H1 (cell line): ENCODE results near the gene CFAP100. TPM values are rescaled to one million over a fixed set of nuclear protein-coding genes. Genes with fewer than 3 reads are reported as not detected.

Experiments used
- CTCF ChIA-PET: fragments of 300-600 bp; sonication (Branson Sonifier 250); formaldehyde crosslinking; loops from one replicate; lab custom pipeline; 2021; ENCODE audit not compliant: partially characterized antibody; lab: Charles Lee
- POLR2A ChIA-PET: fragments of 300-600 bp; sonication (Branson Sonifier 250); formaldehyde crosslinking; loops from one replicate; lab custom pipeline; 2021; ENCODE audit warnings: inconsistent platforms; ENCODE audit not compliant: partially characterized antibody; lab: Charles Lee
- DNase-seq, 2 experiments: peaks; one replicate each; pipeline versions ENCODE4 v3.0.0 to v3.0.0-alpha.2; 2010 to 2022; ENCODE audit warnings: low spot score in 2 of 2, low read depth in 1 of 2, mixed read lengths in 1 of 2
- FAIRE-seq: peaks from 2 replicates; lab custom pipeline; 2011; peaks lifted over from hg19 to GRCh38; lab: Jason Lieb, UNC
- H2AFZ ChIP-seq: 2 replicates; pipeline ENCODE4 v1.8.1; 2012; ENCODE audit warnings: low read length, inconsistent platforms
- H2AK5ac ChIP-seq: 2 replicates; pipeline ENCODE4 v1.6.1; 2013; ENCODE audit warnings: low read depth, low read length
- H2BK120ac ChIP-seq: replicated peaks from 2 replicates; pipeline ENCODE3; 2013; ENCODE audit warnings: low read depth, low read length, inconsistent platforms
- H2BK12ac ChIP-seq: 2 replicates; pipeline ENCODE4 v1.6.1; 2013; ENCODE audit warnings: low read depth, low read length
- H2BK15ac ChIP-seq: 2 replicates; pipeline ENCODE4 v1.6.1; 2013; ENCODE audit warnings: low read length
- H2BK20ac ChIP-seq: 2 replicates; pipeline ENCODE4 v1.6.1; 2013; ENCODE audit warnings: low read length
- H2BK5ac ChIP-seq: 2 replicates; pipeline ENCODE4 v1.6.1; 2013; ENCODE audit warnings: low read depth, low read length
- H3K14ac ChIP-seq: 2 replicates; pipeline ENCODE4 v1.6.1; 2013; ENCODE audit warnings: inconsistent platforms; ENCODE audit not compliant: insufficient read length
- H3K18ac ChIP-seq: 2 replicates; pipeline ENCODE4 v1.6.1; 2013; ENCODE audit warnings: low read length; ENCODE audit errors: extremely low read depth
- H3K23ac ChIP-seq: 2 replicates; pipeline ENCODE4 v1.6.1; 2013; ENCODE audit warnings: inconsistent platforms; ENCODE audit not compliant: insufficient read length
- H3K23me2 ChIP-seq: 2 replicates; pipeline ENCODE4 v1.6.1; 2013; ENCODE audit warnings: low read depth, low read length
- H3K27ac ChIP-seq: 2 replicates; pipeline ENCODE4 v1.6.1; 2011; ENCODE audit warnings: low read depth, low read length, inconsistent platforms
- H3K27me3 ChIP-seq, 4 experiments: replicated peaks in 1 of 4; 1 replicate in 1 of 4; 2 replicates in 3 of 4; pipeline versions ENCODE4 v1.6.1 to v1.8.1; 2011 to 2013; ENCODE audit warnings: low read length in 3 of 4, mild to moderate bottlenecking in 3 of 4, inconsistent platforms in 2 of 4, mixed read lengths in 2 of 4, moderate library complexity in 1 of 4; ENCODE audit not compliant: control insufficient read depth in 3 of 4, insufficient read depth in 3 of 4; ENCODE audit errors: extremely low read depth in 1 of 4
- H3K36me3 ChIP-seq, 4 experiments: 2 replicates each; pipeline versions ENCODE4 v1.6.1 to v1.8.1; 2011 to 2013; ENCODE audit warnings: mild to moderate bottlenecking in 4 of 4, low read length in 3 of 4, moderate library complexity in 2 of 4, control low read depth in 1 of 4, inconsistent platforms in 1 of 4; ENCODE audit not compliant: insufficient read depth in 4 of 4, control insufficient read depth in 2 of 4
- H3K4ac ChIP-seq: replicated peaks from 2 replicates; pipeline ENCODE3; 2013; ENCODE audit warnings: low read length, low read depth, mixed read lengths, inconsistent platforms; ENCODE audit not compliant: insufficient read length
- H3K4me1 ChIP-seq, 4 experiments: replicated peaks in 1 of 4; 1 replicate in 1 of 4; 2 replicates in 3 of 4; pipeline versions ENCODE4 v1.6.1 to v1.8.1; 2011 to 2013; ENCODE audit warnings: low read length in 3 of 4, inconsistent platforms in 2 of 4, mixed read lengths in 1 of 4; ENCODE audit not compliant: insufficient read depth in 4 of 4, control insufficient read depth in 3 of 4
- H3K4me2 ChIP-seq, 2 experiments: 2 replicates each; pipeline versions ENCODE4 v1.6.1 to v1.8.1; 2011 to 2013; ENCODE audit warnings: low read depth in 2 of 2, low read length in 2 of 2, control low read depth in 1 of 2, inconsistent platforms in 1 of 2, mild to moderate bottlenecking in 1 of 2; ENCODE audit not compliant: insufficient read depth in 1 of 2
- H3K4me3 ChIP-seq, 4 experiments: fragments of 200-600, 300-600 bp in 1 of 4; sonication (generic), shearing (Covaris generic), sonication (Bioruptor Twin) in 1 of 4; 2 replicates each; pipeline versions ENCODE4 v1.5.1 to v1.8.1; 2011 to 2016; ENCODE audit warnings: low read length in 4 of 4, low read depth in 3 of 4, control low read depth in 2 of 4, inconsistent platforms in 2 of 4, mild to moderate bottlenecking in 2 of 4, mixed read lengths in 1 of 4, moderate library complexity in 1 of 4; ENCODE audit not compliant: insufficient read depth in 2 of 4; ENCODE audit errors: extremely low read depth in 1 of 4
- H3K56ac ChIP-seq: replicated peaks from 2 replicates; pipeline ENCODE3; 2013; ENCODE audit warnings: low read depth, mild to moderate bottlenecking, mixed read lengths, low read length, inconsistent platforms; ENCODE audit not compliant: insufficient read length
- H3K79me1 ChIP-seq: 2 replicates; pipeline ENCODE4 v1.6.1; 2013; ENCODE audit warnings: low read depth, low read length, control low read depth
- H3K79me2 ChIP-seq, 2 experiments: 2 replicates each; pipeline versions ENCODE4 v1.6.1 to v1.8.1; 2012 to 2013; ENCODE audit warnings: low read length in 2 of 2, mild to moderate bottlenecking in 2 of 2, inconsistent platforms in 1 of 2; ENCODE audit not compliant: insufficient read depth in 2 of 2, control insufficient read depth in 1 of 2
- H3K9ac ChIP-seq, 4 experiments: replicated peaks in 1 of 4; 1 replicate in 1 of 4; 2 replicates in 3 of 4; pipeline versions ENCODE4 v1.6.1 to v1.8.1; 2011 to 2013; ENCODE audit warnings: low read depth in 3 of 4, low read length in 3 of 4, control low read depth in 2 of 4, mild to moderate bottlenecking in 2 of 4, moderate library complexity in 2 of 4, inconsistent platforms in 1 of 4; ENCODE audit errors: extremely low read depth in 1 of 4
- H3K9me3 ChIP-seq, 2 experiments: 2 replicates each; pipeline versions ENCODE4 v1.6.1 to v1.8.1; 2012 to 2013; ENCODE audit warnings: mild to moderate bottlenecking in 2 of 2, moderate library complexity in 2 of 2, control low read depth in 1 of 2, inconsistent platforms in 1 of 2, low read depth in 1 of 2, low read length in 1 of 2, mixed read lengths in 1 of 2; ENCODE audit not compliant: insufficient read depth in 2 of 2
- H4K20me1 ChIP-seq, 2 experiments: replicated peaks in 1 of 2; 2 replicates each; pipeline versions ENCODE3 to v1.8.1; 2011 to 2013; ENCODE audit warnings: inconsistent platforms in 2 of 2, low read length in 2 of 2, mild to moderate bottlenecking in 1 of 2; ENCODE audit not compliant: insufficient read depth in 2 of 2, control insufficient read depth in 1 of 2
- H4K5ac ChIP-seq: 2 replicates; pipeline ENCODE4 v1.6.1; 2013; ENCODE audit warnings: low read length, low read depth, mixed read lengths, inconsistent platforms; ENCODE audit not compliant: insufficient read length
- H4K8ac ChIP-seq: 2 replicates; pipeline ENCODE4 v1.8.0; 2013; ENCODE audit warnings: mild to moderate bottlenecking, moderate library complexity, low read length, inconsistent platforms; ENCODE audit not compliant: insufficient read depth; ENCODE audit errors: extremely low read depth
- H4K91ac ChIP-seq: replicated peaks from 2 replicates; pipeline ENCODE3; 2013; ENCODE audit warnings: low read length, mixed read lengths, inconsistent platforms; ENCODE audit not compliant: insufficient read length
- CHD2 ChIP-seq: IDR thresholded peaks from 2 replicates; pipeline ENCODE4 v1.6.1; 2012; ENCODE audit warnings: low read length, improper control_type of control experiment
- EGR1 ChIP-seq: IDR thresholded peaks from 2 replicates; pipeline ENCODE4 v1.6.1; 2011; ENCODE audit warnings: low read depth, low read length, borderline replicate concordance
- RAD21 ChIP-seq, 2 experiments: IDR thresholded peaks in 1 of 2; conservative IDR thresholded peaks in 1 of 2; 2 replicates each; pipeline ENCODE4 v1.6.1; 2011; ENCODE audit warnings: low read depth in 2 of 2, low read length in 2 of 2, improper control_type of control experiment in 1 of 2, inconsistent platforms in 1 of 2, mild to moderate bottlenecking in 1 of 2, moderate library complexity in 1 of 2
- WGBS, 2 experiments: shearing (Covaris generic) in 1 of 2; methylation state at CpG; one replicate each; pipeline versions ENCODE4 v1.1.6 to v1.1.7; 2013 to 2015; ENCODE audit warnings: low lambda C conversion rate in 2 of 2, mixed read lengths in 2 of 2, inconsistent platforms in 1 of 2, low coverage in 1 of 2, missing lambda C conversion rate in 1 of 2; ENCODE audit not compliant: insufficient replicate concordance in 2 of 2, insufficient coverage in 1 of 2, insufficient read length in 1 of 2; ENCODE audit errors: extremely low coverage in 1 of 2, missing lambda C conversion rate in 1 of 2; 5-methylcytosine and 5-hydroxymethylcytosine counted together
- polyA plus RNA-seq, 7 experiments: library from polyadenylated mRNA; depleted of rRNA in 3 of 7; stranded (reverse) in 5 of 7; unstranded in 2 of 7; fragments of >200 nt in 5 of 7; fragments of 200-250 nt in 2 of 7; gene quantifications; 1 replicate in 5 of 7; 2 replicates in 1 of 7; 4 replicates in 1 of 7; pipeline versions ENCODE4 v1.2.1 to v1.2.3, GENCODE V29; 2011 to 2013; ENCODE audit warnings: missing spikeins in 2 of 7, mixed read lengths in 2 of 7
- total RNA-seq: library from RNA; stranded (reverse); fragmentation: NEBNext Ultra II Directional; extraction: Animal tissue kit (Norgen Biotek cat#: 25700); gene quantifications from 2 replicates; pipeline ENCODE4 v1.2.1, GENCODE V29; 2021
- TF ChIP-seq, protein P1 (sequence below), 3 experiments: IDR thresholded peaks; 1 replicate in 2 of 3; 2 replicates in 1 of 3; pipeline versions ENCODE4 v1.5.1 to v1.6.1; 2011; ENCODE audit warnings: low read length in 3 of 3, mild to moderate bottlenecking in 3 of 3, inconsistent platforms in 2 of 3, low read depth in 1 of 3, moderate library complexity in 1 of 3; ENCODE audit not compliant: insufficient read depth in 1 of 3; ENCODE audit errors: control extremely low read depth in 1 of 3

The CFAP100 gene
- total and polyA plus RNA-seq, 2 of the 8 experiments (the other 6 are each of a cell fraction or from before 2014, with no cell fraction given) = 0.17 TPM; not detected in 1

DNA sequence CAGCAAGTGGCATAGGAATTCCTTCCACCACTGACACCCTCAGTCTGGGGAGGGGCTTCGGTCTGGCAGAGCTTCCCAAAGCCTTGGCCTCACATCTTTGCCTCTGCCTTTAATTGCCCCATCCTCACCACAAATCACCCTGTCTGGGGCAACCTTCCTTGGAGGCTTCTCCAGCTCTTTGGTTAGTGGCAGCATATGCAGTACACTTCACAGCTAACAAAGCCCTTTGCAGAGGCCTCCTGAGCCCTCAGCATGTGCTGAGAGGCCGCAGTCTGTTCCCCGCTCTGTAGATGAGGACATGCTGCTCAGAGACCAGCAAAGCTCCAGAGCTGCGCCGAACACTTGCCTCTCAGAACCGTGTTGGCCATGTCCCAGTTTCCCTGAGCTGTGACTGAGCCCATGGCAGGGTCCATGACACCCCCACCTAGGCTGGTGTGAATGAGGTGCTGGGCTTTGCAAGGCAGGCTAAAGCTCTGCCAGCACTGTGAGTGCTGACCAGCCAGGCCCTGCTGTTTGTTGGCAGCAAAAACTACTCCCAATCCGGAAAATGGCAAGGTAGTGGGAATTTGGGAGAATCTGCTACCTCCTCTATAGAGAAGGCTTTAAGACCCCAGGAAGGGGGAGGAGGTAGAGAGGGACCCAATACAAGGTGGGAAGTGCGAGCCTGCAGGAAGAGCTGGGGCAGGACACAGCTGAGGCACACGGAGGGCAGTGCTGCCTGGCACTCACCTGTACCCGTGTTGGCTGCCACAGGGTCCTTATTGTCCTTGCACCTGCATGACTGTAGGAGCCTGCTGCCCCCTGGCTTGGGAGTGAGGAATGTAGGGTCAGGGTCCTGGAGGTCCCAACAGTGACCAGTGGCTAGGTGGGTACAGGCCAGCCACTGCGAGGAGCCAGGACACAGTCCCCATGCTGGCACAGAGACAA, 29.1 kb upstream of the CFAP100 start:
- no peak overlapping the region for H3K4me2 ChIP-seq
- FAIRE-seq (no peak), DNase-seq (no peak)
- no peak overlapping the region for H3K56ac ChIP-seq
- no peaks in the 10 kb centered on the region for H3K79me2 ChIP-seq
- no peaks in the 10 kb centered on the region for H3K27me3 ChIP-seq
- H3K23me2 ChIP-seq = no peaks in the 10 kb centered on the region
- H3K36me3 ChIP-seq = no peaks in the 10 kb centered on the region; a peak in 1 of 8 replicates
- no peak overlapping the region for H4K8ac ChIP-seq
- WGBS, 2 experiments = 87% methylated on average over 11 of the region's 11 CpGs; no CpG with 5 or more reads in 1 of the 2 experiments
- H3K4me1 ChIP-seq = peaks cover 0 to 17% (median 8%) of the 10 kb centered on the region in 4 experiments
- no peak overlapping the region for H2AK5ac ChIP-seq
- H2BK12ac ChIP-seq = peak overlapping the region; percentile 60; the same call in 1 of the 2 replicates
- H3K4me3 ChIP-seq = no peak overlapping the region
- no peak overlapping the region for H3K14ac ChIP-seq
- peak overlapping the region; percentile 60; the same call in 1 of the 2 replicates for H3K18ac ChIP-seq
- POLR2A ChIA-PET = interaction anchor here (0.6 to 1.9 kb wide), 2 partner anchors 8 to 27 kb away, joined by 3 to 8 read pairs; partner anchors contain the start of gene KLF15
- H2BK5ac ChIP-seq = no peak overlapping the region
- H3K9me3 ChIP-seq = no peaks in the 10 kb centered on the region
- no peak overlapping the region for H3K4ac ChIP-seq
- no peak overlapping the region for H4K5ac ChIP-seq
- H4K20me1 ChIP-seq = no peaks in the 10 kb centered on the region
- H3K23ac ChIP-seq = no peak overlapping the region
- H3K27ac ChIP-seq = no peak overlapping the region
- CTCF ChIA-PET = interaction anchor here (0.7 to 2.6 kb wide), 13 partner anchors 10 to 240 kb away, joined by 3 to 14 read pairs (median 4); no protein-coding TSS in a partner anchor
- no peak overlapping the region for H2BK120ac ChIP-seq
- TF ChIP-seq, protein P1, sequence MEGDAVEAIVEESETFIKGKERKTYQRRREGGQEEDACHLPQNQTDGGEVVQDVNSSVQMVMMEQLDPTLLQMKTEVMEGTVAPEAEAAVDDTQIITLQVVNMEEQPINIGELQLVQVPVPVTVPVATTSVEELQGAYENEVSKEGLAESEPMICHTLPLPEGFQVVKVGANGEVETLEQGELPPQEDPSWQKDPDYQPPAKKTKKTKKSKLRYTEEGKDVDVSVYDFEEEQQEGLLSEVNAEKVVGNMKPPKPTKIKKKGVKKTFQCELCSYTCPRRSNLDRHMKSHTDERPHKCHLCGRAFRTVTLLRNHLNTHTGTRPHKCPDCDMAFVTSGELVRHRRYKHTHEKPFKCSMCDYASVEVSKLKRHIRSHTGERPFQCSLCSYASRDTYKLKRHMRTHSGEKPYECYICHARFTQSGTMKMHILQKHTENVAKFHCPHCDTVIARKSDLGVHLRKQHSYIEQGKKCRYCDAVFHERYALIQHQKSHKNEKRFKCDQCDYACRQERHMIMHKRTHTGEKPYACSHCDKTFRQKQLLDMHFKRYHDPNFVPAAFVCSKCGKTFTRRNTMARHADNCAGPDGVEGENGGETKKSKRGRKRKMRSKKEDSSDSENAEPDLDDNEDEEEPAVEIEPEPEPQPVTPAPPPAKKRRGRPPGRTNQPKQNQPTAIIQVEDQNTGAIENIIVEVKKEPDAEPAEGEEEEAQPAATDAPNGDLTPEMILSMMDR (IDR thresholded peaks at IDR 0.05; ENCODE audit: control extremely low read depth in 1 of 3, insufficient read depth in 1 of 3, low read depth in 1 of 3, low read length in 3 of 3) = peak in 2 of 3 experiments; percentile 32 to 60; a peak in 3 of 4 replicates
- TF ChIP-seq EGR1 = no peak
- no peak for TF ChIP-seq CHD2
- TF ChIP-seq RAD21 (IDR thresholded peaks at IDR 0.05 in 1 of 2, conservative IDR thresholded peaks at IDR 0.05 in 1 of 2; ENCODE audit: low read depth in 2 of 2, low read length in 2 of 2) = peak; percentile 63 to 72
- H2BK20ac ChIP-seq = no peak overlapping the region
- no peaks in the 10 kb centered on the region for H3K79me1 ChIP-seq
- peak overlapping the region; percentile 99 for H2BK15ac ChIP-seq
- H3K9ac ChIP-seq = no peak overlapping the region
- no peak overlapping the region for H2AFZ ChIP-seq
- H4K91ac ChIP-seq = no peak overlapping the region
